ENCODE results near the gene CLIP3. TPM values are rescaled to one million over a fixed set of nuclear protein-coding genes. Genes with fewer than 3 reads are reported as not detected.

The CLIP3 gene
- total and polyA plus RNA-seq, 4 donors = 0.59 to 1.5 (median 0.80) TPM

DNA sequence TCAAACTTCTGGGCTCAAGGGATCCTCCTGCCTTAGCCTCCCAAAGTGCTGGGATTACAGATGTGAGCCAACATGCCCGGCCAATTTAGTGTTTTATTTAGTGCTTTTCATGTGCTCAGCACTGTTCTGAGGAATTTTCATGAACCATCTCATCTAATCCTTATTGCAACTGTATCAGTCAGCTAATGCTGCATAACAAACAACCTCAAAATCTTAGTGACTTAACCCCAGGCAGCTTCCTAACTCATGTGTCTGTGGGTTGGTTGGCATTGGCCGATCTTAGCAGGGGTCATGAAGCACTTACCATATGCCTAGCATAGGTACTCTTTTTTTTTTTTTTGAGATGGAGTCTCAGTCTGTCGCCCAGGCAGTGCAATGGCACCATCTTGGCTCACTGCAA, 43.8 kb downstream of the CLIP3 start (continued):
- no peak for TF ChIP-seq FOXA1 (IDR thresholded peaks at IDR 0.05)
- TF ChIP-seq, protein P1, sequence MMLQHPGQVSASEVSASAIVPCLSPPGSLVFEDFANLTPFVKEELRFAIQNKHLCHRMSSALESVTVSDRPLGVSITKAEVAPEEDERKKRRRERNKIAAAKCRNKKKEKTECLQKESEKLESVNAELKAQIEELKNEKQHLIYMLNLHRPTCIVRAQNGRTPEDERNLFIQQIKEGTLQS (IDR thresholded peaks at IDR 0.05) = no peak
- TF ChIP-seq HNF4A (conservative IDR thresholded peaks at IDR 0.05) = no peak

GRCh38 chr19:35987571-35987896, 45.1 kb downstream of the CLIP3 start:
- Histone ChIP-seq H3K27ac (ENCODE audit: low read depth in 1 of 2, low read length in 2 of 2) (no peak overlapping the region), H3K27me3 (ENCODE audit: control insufficient read depth in 4 of 4, insufficient read depth in 4 of 4, low read length in 3 of 4) (peaks cover 0 to 4% (median 0%) of the 10 kb centered on the region in 4 donors), H3K4me3 (ENCODE audit: low read depth in 1 of 3, low read length in 3 of 3) (no peak overlapping the region), H3K9ac (ENCODE audit: low read depth in 1 of 2, low read length in 2 of 2) (no peak overlapping the region), H3K4me1 (ENCODE audit: control insufficient read depth in 4 of 4, insufficient read depth in 4 of 4, low read length in 3 of 4) (peaks cover 0 to 4% (median 0%) of the 10 kb centered on the region in 4 donors), H3K36me3 (ENCODE audit: control insufficient read depth in 4 of 4, insufficient read depth in 3 of 4, low read depth in 1 of 4, low read length in 3 of 4) (no peaks in the 10 kb centered on the region), H3K9me3 (ENCODE audit: control insufficient read depth in 4 of 4, low read length in 3 of 4) (no peaks in the 10 kb centered on the region)
- no peak for TF ChIP-seq HNF4G (IDR thresholded peaks at IDR 0.05)
- TF ChIP-seq MAX (IDR thresholded peaks at IDR 0.05) = no peak
- no peak for TF ChIP-seq EGR1 (IDR thresholded peaks at IDR 0.05; ENCODE audit: low read depth in 2 of 2)
- TF ChIP-seq HNF4A (conservative IDR thresholded peaks at IDR 0.05) = no peak
- no peak for TF ChIP-seq RAD21 (IDR thresholded peaks at IDR 0.05)
- TF ChIP-seq NR2F2 (IDR thresholded peaks at IDR 0.05) = no peak
- no peak for TF ChIP-seq YY1 (IDR thresholded peaks at IDR 0.05)
- no peak for TF ChIP-seq RXRA (IDR thresholded peaks at IDR 0.05)
- DNase-seq (ENCODE audit: low spot score) = no peak
- 32% methylated on average over 8 of the region's 8 CpGs for WGBS

DNA sequence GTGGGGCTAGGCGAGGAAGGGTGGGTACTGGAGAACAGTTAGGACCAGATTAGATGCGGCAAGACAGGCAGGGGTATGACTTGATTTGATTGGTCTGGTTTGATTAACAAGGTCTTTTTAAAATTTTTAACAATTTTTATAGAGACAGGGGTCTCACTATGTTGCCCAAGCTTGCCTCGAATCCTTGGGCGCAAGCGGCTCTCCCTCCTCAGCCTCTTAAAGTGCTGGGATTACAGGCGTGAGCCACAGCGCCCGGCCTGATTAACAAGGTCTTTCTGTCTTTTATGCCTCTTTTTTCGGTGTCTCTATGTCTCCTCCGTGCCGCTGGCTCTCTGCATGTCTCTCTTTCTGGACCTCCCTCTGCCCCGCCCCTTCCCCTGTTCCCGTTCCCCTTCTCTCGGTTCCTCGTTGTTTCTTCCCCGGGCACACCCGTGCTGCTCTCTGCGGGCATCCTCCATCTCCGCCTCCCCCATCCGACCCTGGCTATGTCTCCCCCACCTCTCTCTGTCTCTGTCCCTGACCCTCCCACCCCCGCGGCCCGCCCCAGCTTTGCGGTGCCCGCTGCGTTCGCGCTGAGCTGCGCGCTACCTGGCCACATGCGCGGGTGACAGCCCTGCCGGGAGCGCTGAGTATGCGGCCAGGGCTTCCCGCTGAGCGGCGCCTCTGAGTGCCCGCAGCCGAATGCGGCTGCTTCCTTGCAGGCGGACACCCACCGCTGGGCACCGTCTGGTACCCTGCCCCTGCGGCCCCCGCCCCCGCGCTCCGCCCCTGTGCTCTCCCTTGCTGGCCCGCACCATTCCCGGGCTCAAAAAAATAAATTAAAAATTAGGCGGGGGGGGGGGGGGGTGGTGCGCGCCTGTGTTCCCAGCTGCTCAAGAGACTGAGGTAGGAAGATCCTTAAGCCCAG, 45.8 kb downstream of the CLIP3 start:
- H3K4me3 ChIP-seq (ENCODE audit: low read depth in 1 of 3, low read length in 3 of 3) = peak overlapping the region in 1 of 3 donors; percentile 36
- WGBS = 10% methylated on average over 54 of the region's 54 CpGs

More for the DNA sequence above, 45.8 kb downstream of the CLIP3 start:
- H3K9me3 ChIP-seq (ENCODE audit: control insufficient read depth in 4 of 4, low read length in 3 of 4) = no peaks in the 10 kb centered on the region
- H3K27me3 ChIP-seq (ENCODE audit: control insufficient read depth in 4 of 4, insufficient read depth in 4 of 4, low read length in 3 of 4) = peaks cover 0 to 4% (median 0%) of the 10 kb centered on the region in 4 donors
- H3K4me1 ChIP-seq (ENCODE audit: control insufficient read depth in 4 of 4, insufficient read depth in 4 of 4, low read length in 3 of 4) = peaks cover 0 to 4% (median 0%) of the 10 kb centered on the region in 4 donors
- no peak for DNase-seq (ENCODE audit: low spot score)
- no peak overlapping the region for H3K27ac ChIP-seq (ENCODE audit: low read depth in 1 of 2, low read length in 2 of 2)
- H3K9ac ChIP-seq (ENCODE audit: low read depth in 1 of 2, low read length in 2 of 2) = no peak overlapping the region
- H3K36me3 ChIP-seq (ENCODE audit: control insufficient read depth in 4 of 4, insufficient read depth in 3 of 4, low read depth in 1 of 4, low read length in 3 of 4) = no peaks in the 10 kb centered on the region
- no peak for TF ChIP-seq EGR1 (IDR thresholded peaks at IDR 0.05; ENCODE audit: low read depth in 2 of 2)
- TF ChIP-seq ZBTB33 (IDR thresholded peaks at IDR 0.05) = no peak
- no peak for TF ChIP-seq MAX (IDR thresholded peaks at IDR 0.05)
- TF ChIP-seq, protein P2, sequence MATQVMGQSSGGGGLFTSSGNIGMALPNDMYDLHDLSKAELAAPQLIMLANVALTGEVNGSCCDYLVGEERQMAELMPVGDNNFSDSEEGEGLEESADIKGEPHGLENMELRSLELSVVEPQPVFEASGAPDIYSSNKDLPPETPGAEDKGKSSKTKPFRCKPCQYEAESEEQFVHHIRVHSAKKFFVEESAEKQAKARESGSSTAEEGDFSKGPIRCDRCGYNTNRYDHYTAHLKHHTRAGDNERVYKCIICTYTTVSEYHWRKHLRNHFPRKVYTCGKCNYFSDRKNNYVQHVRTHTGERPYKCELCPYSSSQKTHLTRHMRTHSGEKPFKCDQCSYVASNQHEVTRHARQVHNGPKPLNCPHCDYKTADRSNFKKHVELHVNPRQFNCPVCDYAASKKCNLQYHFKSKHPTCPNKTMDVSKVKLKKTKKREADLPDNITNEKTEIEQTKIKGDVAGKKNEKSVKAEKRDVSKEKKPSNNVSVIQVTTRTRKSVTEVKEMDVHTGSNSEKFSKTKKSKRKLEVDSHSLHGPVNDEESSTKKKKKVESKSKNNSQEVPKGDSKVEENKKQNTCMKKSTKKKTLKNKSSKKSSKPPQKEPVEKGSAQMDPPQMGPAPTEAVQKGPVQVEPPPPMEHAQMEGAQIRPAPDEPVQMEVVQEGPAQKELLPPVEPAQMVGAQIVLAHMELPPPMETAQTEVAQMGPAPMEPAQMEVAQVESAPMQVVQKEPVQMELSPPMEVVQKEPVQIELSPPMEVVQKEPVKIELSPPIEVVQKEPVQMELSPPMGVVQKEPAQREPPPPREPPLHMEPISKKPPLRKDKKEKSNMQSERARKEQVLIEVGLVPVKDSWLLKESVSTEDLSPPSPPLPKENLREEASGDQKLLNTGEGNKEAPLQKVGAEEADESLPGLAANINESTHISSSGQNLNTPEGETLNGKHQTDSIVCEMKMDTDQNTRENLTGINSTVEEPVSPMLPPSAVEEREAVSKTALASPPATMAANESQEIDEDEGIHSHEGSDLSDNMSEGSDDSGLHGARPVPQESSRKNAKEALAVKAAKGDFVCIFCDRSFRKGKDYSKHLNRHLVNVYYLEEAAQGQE (IDR thresholded peaks at IDR 0.05) = no peak
- no peak for TF ChIP-seq HNF4G (IDR thresholded peaks at IDR 0.05)
- TF ChIP-seq, protein P1 (IDR thresholded peaks at IDR 0.05) = no peak
- TF ChIP-seq GABPA (IDR thresholded peaks at IDR 0.05 in 1 of 2, conservative IDR thresholded peaks at IDR 0.05 in 1 of 2) = no peak
- no peak for TF ChIP-seq RAD21 (IDR thresholded peaks at IDR 0.05)
- no peak for TF ChIP-seq FOXA2 (IDR thresholded peaks at IDR 0.05)
- no peak for TF ChIP-seq NR2F2 (IDR thresholded peaks at IDR 0.05)
- no peak for TF ChIP-seq CTCF (IDR thresholded peaks at IDR 0.05; ENCODE audit: low read depth, low read length, missing input control)

All from liver (tissue), 9 donors.